MM.1S (cell line): ENCODE measurements around the gene SLC7A8.

Experiments used
- EZH2 ChIP-seq: fragments of 300-600 bp; sonication (generic); optimal IDR thresholded peaks from 2 replicates; pipeline ENCODE3; 2017; ENCODE audit warnings: low read depth, mild to moderate bottlenecking, antibody characterized with exemption, low read length, mixed read lengths
- EZH2phosphoT487 ChIP-seq: fragments of 300-600 bp; sonication (generic); IDR thresholded peaks from 2 replicates; pipeline ENCODE4 v1.6.1; 2018; ENCODE audit warnings: antibody characterized with exemption, low read length
- TF ChIP-seq, protein P1 (sequence below): fragments of 300-600 bp; sonication (generic); IDR thresholded peaks from 2 replicates; pipeline ENCODE4 v1.5.1; 2016; ENCODE audit warnings: antibody characterized with exemption, low read length, mixed read lengths

DNA sequence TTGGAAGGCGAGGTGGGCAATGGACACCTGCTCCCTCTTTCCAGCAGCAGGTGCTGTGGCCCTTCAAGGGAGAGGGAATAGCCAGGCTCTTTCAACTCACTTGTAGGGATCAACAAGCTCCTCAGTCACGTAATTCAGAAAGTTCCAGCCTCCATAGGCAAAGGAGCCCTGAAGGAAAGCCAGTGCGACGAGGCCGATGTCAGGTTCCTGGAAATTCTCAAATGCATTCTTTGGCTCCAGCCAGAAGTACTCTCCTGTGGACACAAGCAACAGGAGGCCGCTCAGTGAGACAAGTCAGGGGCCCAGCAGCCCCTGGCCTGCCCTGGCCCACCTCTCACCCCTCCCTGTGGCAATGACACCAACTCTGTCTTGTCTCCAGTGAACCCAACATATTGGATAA lies 43.1 kb downstream of the SLC7A8 start:
- TF ChIP-seq EZH2 = no peak
- TF ChIP-seq, protein P1, sequence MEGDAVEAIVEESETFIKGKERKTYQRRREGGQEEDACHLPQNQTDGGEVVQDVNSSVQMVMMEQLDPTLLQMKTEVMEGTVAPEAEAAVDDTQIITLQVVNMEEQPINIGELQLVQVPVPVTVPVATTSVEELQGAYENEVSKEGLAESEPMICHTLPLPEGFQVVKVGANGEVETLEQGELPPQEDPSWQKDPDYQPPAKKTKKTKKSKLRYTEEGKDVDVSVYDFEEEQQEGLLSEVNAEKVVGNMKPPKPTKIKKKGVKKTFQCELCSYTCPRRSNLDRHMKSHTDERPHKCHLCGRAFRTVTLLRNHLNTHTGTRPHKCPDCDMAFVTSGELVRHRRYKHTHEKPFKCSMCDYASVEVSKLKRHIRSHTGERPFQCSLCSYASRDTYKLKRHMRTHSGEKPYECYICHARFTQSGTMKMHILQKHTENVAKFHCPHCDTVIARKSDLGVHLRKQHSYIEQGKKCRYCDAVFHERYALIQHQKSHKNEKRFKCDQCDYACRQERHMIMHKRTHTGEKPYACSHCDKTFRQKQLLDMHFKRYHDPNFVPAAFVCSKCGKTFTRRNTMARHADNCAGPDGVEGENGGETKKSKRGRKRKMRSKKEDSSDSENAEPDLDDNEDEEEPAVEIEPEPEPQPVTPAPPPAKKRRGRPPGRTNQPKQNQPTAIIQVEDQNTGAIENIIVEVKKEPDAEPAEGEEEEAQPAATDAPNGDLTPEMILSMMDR = no peak
- no peak for TF ChIP-seq EZH2phosphoT487
